ENCODE data around the gene POLR2F.

POLR2F gene

DNA sequence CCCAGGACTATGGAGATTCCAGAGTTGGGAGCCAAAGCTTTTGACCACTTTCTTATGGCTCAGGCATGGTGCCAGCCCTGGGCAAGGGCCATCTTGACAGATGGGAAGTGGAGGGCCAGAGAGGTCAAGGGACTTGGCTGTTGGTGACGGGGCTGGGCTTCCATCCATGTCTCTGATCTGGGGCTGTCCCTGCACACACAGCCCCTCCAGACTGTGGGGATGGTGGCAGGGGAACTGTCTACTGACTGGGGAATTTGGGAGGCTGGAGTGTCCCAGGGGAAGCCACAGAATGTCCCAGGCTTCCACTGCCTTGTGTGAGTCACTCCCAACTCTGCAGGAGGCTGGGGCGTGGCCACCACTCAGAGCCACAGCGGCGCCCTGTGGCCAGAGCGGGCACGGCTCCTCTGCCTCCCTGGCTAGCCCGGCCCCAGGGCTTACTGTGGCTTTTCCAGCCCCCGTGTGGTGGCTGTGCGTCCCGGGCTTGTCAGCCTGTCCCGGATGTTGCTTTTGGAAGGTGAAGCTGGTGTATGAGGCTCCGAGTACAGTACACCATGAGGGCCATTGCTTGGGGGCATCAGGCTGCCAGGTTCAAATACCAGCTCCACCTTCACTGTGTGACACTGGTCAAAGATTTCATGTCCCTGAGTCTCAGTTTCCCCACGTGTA lies 19.7 kb upstream of the POLR2F start (continued):
- TF ChIP-seq, protein P1, sequence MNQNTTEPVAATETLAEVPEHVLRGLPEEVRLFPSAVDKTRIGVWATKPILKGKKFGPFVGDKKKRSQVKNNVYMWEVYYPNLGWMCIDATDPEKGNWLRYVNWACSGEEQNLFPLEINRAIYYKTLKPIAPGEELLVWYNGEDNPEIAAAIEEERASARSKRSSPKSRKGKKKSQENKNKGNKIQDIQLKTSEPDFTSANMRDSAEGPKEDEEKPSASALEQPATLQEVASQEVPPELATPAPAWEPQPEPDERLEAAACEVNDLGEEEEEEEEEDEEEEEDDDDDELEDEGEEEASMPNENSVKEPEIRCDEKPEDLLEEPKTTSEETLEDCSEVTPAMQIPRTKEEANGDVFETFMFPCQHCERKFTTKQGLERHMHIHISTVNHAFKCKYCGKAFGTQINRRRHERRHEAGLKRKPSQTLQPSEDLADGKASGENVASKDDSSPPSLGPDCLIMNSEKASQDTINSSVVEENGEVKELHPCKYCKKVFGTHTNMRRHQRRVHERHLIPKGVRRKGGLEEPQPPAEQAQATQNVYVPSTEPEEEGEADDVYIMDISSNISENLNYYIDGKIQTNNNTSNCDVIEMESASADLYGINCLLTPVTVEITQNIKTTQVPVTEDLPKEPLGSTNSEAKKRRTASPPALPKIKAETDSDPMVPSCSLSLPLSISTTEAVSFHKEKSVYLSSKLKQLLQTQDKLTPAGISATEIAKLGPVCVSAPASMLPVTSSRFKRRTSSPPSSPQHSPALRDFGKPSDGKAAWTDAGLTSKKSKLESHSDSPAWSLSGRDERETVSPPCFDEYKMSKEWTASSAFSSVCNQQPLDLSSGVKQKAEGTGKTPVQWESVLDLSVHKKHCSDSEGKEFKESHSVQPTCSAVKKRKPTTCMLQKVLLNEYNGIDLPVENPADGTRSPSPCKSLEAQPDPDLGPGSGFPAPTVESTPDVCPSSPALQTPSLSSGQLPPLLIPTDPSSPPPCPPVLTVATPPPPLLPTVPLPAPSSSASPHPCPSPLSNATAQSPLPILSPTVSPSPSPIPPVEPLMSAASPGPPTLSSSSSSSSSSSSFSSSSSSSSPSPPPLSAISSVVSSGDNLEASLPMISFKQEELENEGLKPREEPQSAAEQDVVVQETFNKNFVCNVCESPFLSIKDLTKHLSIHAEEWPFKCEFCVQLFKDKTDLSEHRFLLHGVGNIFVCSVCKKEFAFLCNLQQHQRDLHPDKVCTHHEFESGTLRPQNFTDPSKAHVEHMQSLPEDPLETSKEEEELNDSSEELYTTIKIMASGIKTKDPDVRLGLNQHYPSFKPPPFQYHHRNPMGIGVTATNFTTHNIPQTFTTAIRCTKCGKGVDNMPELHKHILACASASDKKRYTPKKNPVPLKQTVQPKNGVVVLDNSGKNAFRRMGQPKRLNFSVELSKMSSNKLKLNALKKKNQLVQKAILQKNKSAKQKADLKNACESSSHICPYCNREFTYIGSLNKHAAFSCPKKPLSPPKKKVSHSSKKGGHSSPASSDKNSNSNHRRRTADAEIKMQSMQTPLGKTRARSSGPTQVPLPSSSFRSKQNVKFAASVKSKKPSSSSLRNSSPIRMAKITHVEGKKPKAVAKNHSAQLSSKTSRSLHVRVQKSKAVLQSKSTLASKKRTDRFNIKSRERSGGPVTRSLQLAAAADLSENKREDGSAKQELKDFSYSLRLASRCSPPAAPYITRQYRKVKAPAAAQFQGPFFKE (tag by site-specific recombination; IDR thresholded peaks at IDR 0.05; ENCODE audit: borderline replicate concordance): no peak
- no peak for TF ChIP-seq ZNF214 (tag by site-specific recombination; IDR thresholded peaks at IDR 0.05; ENCODE audit: borderline replicate concordance)
- TF ChIP-seq TCF7L2 (IDR thresholded peaks at IDR 0.05; ENCODE audit: borderline replicate concordance, low read depth, low read length): no peak
- TF ChIP-seq SP7 (tag by site-specific recombination; IDR thresholded peaks at IDR 0.05): peak; percentile 85
- TF ChIP-seq ZNF341 (tag by site-specific recombination; IDR thresholded peaks at IDR 0.05; ENCODE audit: low read depth): peak; percentile 53; the same call in 1 of the 2 replicates
- TF ChIP-seq ZNF202 (tag by site-specific recombination; IDR thresholded peaks at IDR 0.05; ENCODE audit: borderline replicate concordance): no peak
- TF ChIP-seq ZNF121 (tag by site-specific recombination; IDR thresholded peaks at IDR 0.05): no peak
- no peak for TF ChIP-seq ZNF404 (tag by site-specific recombination; IDR thresholded peaks at IDR 0.05)
- TF ChIP-seq ZBTB20 (tag by site-specific recombination; IDR thresholded peaks at IDR 0.05): no peak
- no peak for TF ChIP-seq ZNF707 (tag by site-specific recombination; IDR thresholded peaks at IDR 0.05)
- no peak for TF ChIP-seq ZNF549 (tag by site-specific recombination; IDR thresholded peaks at IDR 0.05)
- no peak for TF ChIP-seq ZNF292 (tag by site-specific recombination; IDR thresholded peaks at IDR 0.05; ENCODE audit: borderline replicate concordance, low read depth)
- TF ChIP-seq, protein P2, sequence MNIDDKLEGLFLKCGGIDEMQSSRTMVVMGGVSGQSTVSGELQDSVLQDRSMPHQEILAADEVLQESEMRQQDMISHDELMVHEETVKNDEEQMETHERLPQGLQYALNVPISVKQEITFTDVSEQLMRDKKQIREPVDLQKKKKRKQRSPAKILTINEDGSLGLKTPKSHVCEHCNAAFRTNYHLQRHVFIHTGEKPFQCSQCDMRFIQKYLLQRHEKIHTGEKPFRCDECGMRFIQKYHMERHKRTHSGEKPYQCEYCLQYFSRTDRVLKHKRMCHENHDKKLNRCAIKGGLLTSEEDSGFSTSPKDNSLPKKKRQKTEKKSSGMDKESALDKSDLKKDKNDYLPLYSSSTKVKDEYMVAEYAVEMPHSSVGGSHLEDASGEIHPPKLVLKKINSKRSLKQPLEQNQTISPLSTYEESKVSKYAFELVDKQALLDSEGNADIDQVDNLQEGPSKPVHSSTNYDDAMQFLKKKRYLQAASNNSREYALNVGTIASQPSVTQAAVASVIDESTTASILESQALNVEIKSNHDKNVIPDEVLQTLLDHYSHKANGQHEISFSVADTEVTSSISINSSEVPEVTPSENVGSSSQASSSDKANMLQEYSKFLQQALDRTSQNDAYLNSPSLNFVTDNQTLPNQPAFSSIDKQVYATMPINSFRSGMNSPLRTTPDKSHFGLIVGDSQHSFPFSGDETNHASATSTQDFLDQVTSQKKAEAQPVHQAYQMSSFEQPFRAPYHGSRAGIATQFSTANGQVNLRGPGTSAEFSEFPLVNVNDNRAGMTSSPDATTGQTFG (tag by site-specific recombination; IDR thresholded peaks at IDR 0.05; ENCODE audit: borderline replicate concordance): no peak
- no peak for TF ChIP-seq SCRT1 (tag by site-specific recombination; IDR thresholded peaks at IDR 0.05; ENCODE audit: borderline replicate concordance)
- no peak for TF ChIP-seq HOXD13 (CRISPR knock-in tag; IDR thresholded peaks at IDR 0.05; ENCODE audit: borderline replicate concordance)
- no peak for TF ChIP-seq ZNF311 (tag by site-specific recombination; IDR thresholded peaks at IDR 0.05; ENCODE audit: borderline replicate concordance)
- TF ChIP-seq, protein P3, sequence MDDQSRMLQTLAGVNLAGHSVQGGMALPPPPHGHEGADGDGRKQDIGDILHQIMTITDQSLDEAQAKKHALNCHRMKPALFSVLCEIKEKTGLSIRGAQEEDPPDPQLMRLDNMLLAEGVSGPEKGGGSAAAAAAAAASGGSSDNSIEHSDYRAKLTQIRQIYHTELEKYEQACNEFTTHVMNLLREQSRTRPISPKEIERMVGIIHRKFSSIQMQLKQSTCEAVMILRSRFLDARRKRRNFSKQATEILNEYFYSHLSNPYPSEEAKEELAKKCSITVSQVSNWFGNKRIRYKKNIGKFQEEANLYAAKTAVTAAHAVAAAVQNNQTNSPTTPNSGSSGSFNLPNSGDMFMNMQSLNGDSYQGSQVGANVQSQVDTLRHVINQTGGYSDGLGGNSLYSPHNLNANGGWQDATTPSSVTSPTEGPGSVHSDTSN (CRISPR knock-in tag; IDR thresholded peaks at IDR 0.05): 0 out of 2 replicates have a peak, but pooled peaks have one; percentile 56
- TF ChIP-seq, protein P4, sequence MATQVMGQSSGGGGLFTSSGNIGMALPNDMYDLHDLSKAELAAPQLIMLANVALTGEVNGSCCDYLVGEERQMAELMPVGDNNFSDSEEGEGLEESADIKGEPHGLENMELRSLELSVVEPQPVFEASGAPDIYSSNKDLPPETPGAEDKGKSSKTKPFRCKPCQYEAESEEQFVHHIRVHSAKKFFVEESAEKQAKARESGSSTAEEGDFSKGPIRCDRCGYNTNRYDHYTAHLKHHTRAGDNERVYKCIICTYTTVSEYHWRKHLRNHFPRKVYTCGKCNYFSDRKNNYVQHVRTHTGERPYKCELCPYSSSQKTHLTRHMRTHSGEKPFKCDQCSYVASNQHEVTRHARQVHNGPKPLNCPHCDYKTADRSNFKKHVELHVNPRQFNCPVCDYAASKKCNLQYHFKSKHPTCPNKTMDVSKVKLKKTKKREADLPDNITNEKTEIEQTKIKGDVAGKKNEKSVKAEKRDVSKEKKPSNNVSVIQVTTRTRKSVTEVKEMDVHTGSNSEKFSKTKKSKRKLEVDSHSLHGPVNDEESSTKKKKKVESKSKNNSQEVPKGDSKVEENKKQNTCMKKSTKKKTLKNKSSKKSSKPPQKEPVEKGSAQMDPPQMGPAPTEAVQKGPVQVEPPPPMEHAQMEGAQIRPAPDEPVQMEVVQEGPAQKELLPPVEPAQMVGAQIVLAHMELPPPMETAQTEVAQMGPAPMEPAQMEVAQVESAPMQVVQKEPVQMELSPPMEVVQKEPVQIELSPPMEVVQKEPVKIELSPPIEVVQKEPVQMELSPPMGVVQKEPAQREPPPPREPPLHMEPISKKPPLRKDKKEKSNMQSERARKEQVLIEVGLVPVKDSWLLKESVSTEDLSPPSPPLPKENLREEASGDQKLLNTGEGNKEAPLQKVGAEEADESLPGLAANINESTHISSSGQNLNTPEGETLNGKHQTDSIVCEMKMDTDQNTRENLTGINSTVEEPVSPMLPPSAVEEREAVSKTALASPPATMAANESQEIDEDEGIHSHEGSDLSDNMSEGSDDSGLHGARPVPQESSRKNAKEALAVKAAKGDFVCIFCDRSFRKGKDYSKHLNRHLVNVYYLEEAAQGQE (tag by site-specific recombination; IDR thresholded peaks at IDR 0.05): no peak
- no peak for TF ChIP-seq ZNF837 (tag by site-specific recombination; IDR thresholded peaks at IDR 0.05)
- TF ChIP-seq ZSCAN16 (tag by site-specific recombination; IDR thresholded peaks at IDR 0.05): no peak
- TF ChIP-seq ZBTB1 (tag by site-specific recombination; IDR thresholded peaks at IDR 0.05): no peak
- no peak for TF ChIP-seq ZNF571 (tag by site-specific recombination; IDR thresholded peaks at IDR 0.05)
- TF ChIP-seq ZBTB7A (tag by site-specific recombination; IDR thresholded peaks at IDR 0.05; ENCODE audit: low read depth): no peak
- no peak for TF ChIP-seq ZNF560 (tag by site-specific recombination; IDR thresholded peaks at IDR 0.05; ENCODE audit: borderline replicate concordance)
- no peak for TF ChIP-seq ZNF416 (tag by site-specific recombination; IDR thresholded peaks at IDR 0.05)
- peak; percentile 74 for TF ChIP-seq FEZF1 (tag by site-specific recombination; IDR thresholded peaks at IDR 0.05)
- peak; percentile 88; the same call in 1 of the 2 replicates for TF ChIP-seq TRIM28 (IDR thresholded peaks at IDR 0.05; ENCODE audit: borderline replicate concordance, low read length)
- no peak for TF ChIP-seq ZNF433 (tag by site-specific recombination; IDR thresholded peaks at IDR 0.05; ENCODE audit: low read depth)
